WTC11 (cell line): ENCODE results near the gene THSD4. TPM values are rescaled to one million over a fixed set of nuclear protein-coding genes. Genes with fewer than 3 reads are reported as not detected.

ENCODE experiments used
- ARID4B ChIP-seq: sonication (generic); formaldehyde crosslinking; IDR thresholded peaks from 2 replicates; pipeline ENCODE4 v1.8.0; 2023; ENCODE audit warnings: missing genetic modification reagents, mild to moderate bottlenecking, borderline replicate concordance
- ATF2 ChIP-seq: sonication (generic); formaldehyde crosslinking; IDR thresholded peaks from 2 replicates; pipeline ENCODE4 v1.8.1; 2022; ENCODE audit warnings: low read depth, missing genetic modification reagents, borderline replicate concordance
- CDX4 ChIP-seq: fragments of 250-450 bp; sonication (Bioruptor Pico); IDR thresholded peaks from 2 replicates; pipeline ENCODE4 v1.9.0; 2021; ENCODE audit warnings: moderate library complexity, mild to moderate bottlenecking, inconsistent platforms, borderline replicate concordance
- CREM ChIP-seq: sonication (generic); formaldehyde crosslinking; IDR thresholded peaks from 2 replicates; pipeline ENCODE4 v1.8.1; 2022; ENCODE audit warnings: mild to moderate bottlenecking, missing genetic modification reagents, moderate library complexity
- ESRRA ChIP-seq: sonication (generic); formaldehyde crosslinking; IDR thresholded peaks from 2 replicates; pipeline ENCODE4 v1.8.1; 2022; ENCODE audit warnings: mild to moderate bottlenecking, missing genetic modification reagents, borderline replicate concordance
- JAZF1 ChIP-seq: fragments of 250-450 bp; sonication (Bioruptor Pico); IDR thresholded peaks from 2 replicates; pipeline ENCODE4 v1.9.0; 2021; ENCODE audit warnings: moderate library complexity, mild to moderate bottlenecking, inconsistent platforms
- KAT7 ChIP-seq: sonication (generic); formaldehyde crosslinking; IDR thresholded peaks from 2 replicates; pipeline ENCODE4 v1.8.1; 2023; ENCODE audit warnings: missing genetic modification reagents, mild to moderate bottlenecking, borderline replicate concordance
- MLX ChIP-seq: sonication (generic); formaldehyde crosslinking; IDR thresholded peaks from 2 replicates; pipeline ENCODE4 v1.8.1; 2023; ENCODE audit warnings: mild to moderate bottlenecking, missing genetic modification reagents, moderate library complexity
- MXD4 ChIP-seq: fragments of 250-450 bp; sonication (Bioruptor Pico); IDR thresholded peaks from 2 replicates; pipeline ENCODE4 v1.8.0; 2021; ENCODE audit warnings: mild to moderate bottlenecking, moderate library complexity, borderline replicate concordance
- NFATC4 ChIP-seq: fragments of 250-450 bp; sonication (Bioruptor Pico); IDR thresholded peaks from 2 replicates; pipeline ENCODE4 v1.9.0; 2021; ENCODE audit warnings: mild to moderate bottlenecking
- PRDM15 ChIP-seq: sonication (generic); formaldehyde crosslinking; IDR thresholded peaks from 2 replicates; pipeline ENCODE4 v1.8.0; 2022; ENCODE audit warnings: missing genetic modification reagents
- PREB ChIP-seq: sonication (generic); formaldehyde crosslinking; IDR thresholded peaks from 2 replicates; pipeline ENCODE4 v1.8.1; 2022; ENCODE audit warnings: mild to moderate bottlenecking, missing genetic modification reagents, moderate library complexity, borderline replicate concordance
- PRRX2 ChIP-seq: fragments of 250-450 bp; sonication (Bioruptor Pico); IDR thresholded peaks from 2 replicates; pipeline ENCODE4 v1.8.0; 2021; ENCODE audit warnings: mild to moderate bottlenecking
- RELA ChIP-seq: sonication (generic); formaldehyde crosslinking; IDR thresholded peaks from 2 replicates; pipeline ENCODE4 v1.8.1; 2022; ENCODE audit warnings: missing genetic modification reagents, mild to moderate bottlenecking, borderline replicate concordance
- ZBTB21 ChIP-seq: sonication (generic); formaldehyde crosslinking; IDR thresholded peaks from 2 replicates; pipeline ENCODE4 v1.8.1; 2023; ENCODE audit warnings: mild to moderate bottlenecking, missing genetic modification reagents, borderline replicate concordance
- ZNF425 ChIP-seq: fragments of 250-450 bp; sonication (Bioruptor Pico); conservative IDR thresholded peaks from 2 replicates; pipeline ENCODE4 v1.9.0; 2021; ENCODE audit warnings: mild to moderate bottlenecking
- total RNA-seq: library from RNA; stranded (reverse); gene quantifications from 3 replicates; pipeline ENCODE4 v1.2.3, GENCODE V29; 2021
- TF ChIP-seq, protein P1 (sequence below): sonication (generic); formaldehyde crosslinking; IDR thresholded peaks from 2 replicates; pipeline ENCODE4 v1.8.1; 2023; ENCODE audit warnings: mild to moderate bottlenecking, missing genetic modification reagents
- TF ChIP-seq, protein P2 (sequence below): fragments of 250-450 bp; sonication (Bioruptor Pico); IDR thresholded peaks from 2 replicates; pipeline ENCODE4 v1.9.0; 2021; ENCODE audit warnings: mild to moderate bottlenecking

The THSD4 gene
- total RNA-seq, 1 experiment from 2014 or later: 7.8 TPM

- TF ChIP-seq, protein P1, sequence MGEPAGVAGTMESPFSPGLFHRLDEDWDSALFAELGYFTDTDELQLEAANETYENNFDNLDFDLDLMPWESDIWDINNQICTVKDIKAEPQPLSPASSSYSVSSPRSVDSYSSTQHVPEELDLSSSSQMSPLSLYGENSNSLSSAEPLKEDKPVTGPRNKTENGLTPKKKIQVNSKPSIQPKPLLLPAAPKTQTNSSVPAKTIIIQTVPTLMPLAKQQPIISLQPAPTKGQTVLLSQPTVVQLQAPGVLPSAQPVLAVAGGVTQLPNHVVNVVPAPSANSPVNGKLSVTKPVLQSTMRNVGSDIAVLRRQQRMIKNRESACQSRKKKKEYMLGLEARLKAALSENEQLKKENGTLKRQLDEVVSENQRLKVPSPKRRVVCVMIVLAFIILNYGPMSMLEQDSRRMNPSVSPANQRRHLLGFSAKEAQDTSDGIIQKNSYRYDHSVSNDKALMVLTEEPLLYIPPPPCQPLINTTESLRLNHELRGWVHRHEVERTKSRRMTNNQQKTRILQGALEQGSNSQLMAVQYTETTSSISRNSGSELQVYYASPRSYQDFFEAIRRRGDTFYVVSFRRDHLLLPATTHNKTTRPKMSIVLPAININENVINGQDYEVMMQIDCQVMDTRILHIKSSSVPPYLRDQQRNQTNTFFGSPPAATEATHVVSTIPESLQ (CRISPR knock-in tag): no peak
- TF ChIP-seq ZBTB21 (CRISPR knock-in tag) (0 out of 2 replicates have a peak, but pooled peaks have one; percentile 14), PREB (no peak), JAZF1 (CRISPR knock-in tag) (no peak), CDX4 (no peak), ATF2 (CRISPR knock-in tag) (no peak), CREM (CRISPR knock-in tag) (0 out of 2 replicates have a peak, but pooled peaks have one; percentile 51), ESRRA (no peak), ZNF425 (CRISPR knock-in tag) (no peak), MXD4 (CRISPR knock-in tag) (no peak), NFATC4 (no peak), RELA (CRISPR knock-in tag) (no peak), MLX (CRISPR knock-in tag) (no peak), KAT7 (CRISPR knock-in tag) (peak; percentile 86; the same call in 1 of the 2 replicates), ARID4B (no peak), PRDM15 (CRISPR knock-in tag) (no peak), PRRX2 (CRISPR knock-in tag) (no peak)
- TF ChIP-seq, protein P2, sequence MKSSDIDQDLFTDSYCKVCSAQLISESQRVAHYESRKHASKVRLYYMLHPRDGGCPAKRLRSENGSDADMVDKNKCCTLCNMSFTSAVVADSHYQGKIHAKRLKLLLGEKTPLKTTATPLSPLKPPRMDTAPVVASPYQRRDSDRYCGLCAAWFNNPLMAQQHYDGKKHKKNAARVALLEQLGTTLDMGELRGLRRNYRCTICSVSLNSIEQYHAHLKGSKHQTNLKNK: no peak
Measured at GRCh38 chr15:71114887-71115566, at the start of gene THSD4 (continued).
